SU-DHL-6 (cell line): Measurements from ENCODE around the gene MRTFB.

Experiments
- EZH2phosphoT487 ChIP-seq: fragments of 200-600 bp; sonication (generic), shearing (Covaris generic); conservative IDR thresholded peaks from 2 replicates; pipeline ENCODE4 v1.6.1; 2018; ENCODE audit warnings: mild to moderate bottlenecking, antibody characterized with exemption, low read length, moderate library complexity, mixed read lengths
- TF ChIP-seq, protein P1 (sequence below): fragments of 200-600 bp; sonication (generic); IDR thresholded peaks from one replicate; pipeline ENCODE4 v1.5.1; 2017; ENCODE audit warnings: antibody characterized with exemption, mild to moderate bottlenecking, low read length, moderate library complexity; ENCODE audit not compliant: insufficient read depth, poor library complexity, severe bottlenecking

DNA sequence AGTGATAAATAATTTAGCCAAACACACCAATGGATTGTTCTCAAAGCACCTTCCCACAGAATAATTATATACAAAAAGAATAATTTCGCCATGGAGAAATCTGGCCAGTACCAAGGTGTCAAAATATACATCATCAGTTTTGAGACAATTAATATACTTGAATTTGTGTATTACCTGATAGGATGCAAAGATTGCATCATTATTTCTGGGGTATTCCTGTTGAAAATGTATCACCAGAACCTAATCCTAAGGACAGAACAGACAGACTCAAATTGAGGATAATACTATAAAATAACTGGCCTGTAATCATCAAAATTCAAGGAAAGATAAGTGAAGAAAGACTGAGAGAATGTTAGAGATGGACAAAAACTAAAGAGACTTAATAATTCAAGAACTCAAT, 111.9 kb downstream of the MRTFB start:
- TF ChIP-seq, protein P1, sequence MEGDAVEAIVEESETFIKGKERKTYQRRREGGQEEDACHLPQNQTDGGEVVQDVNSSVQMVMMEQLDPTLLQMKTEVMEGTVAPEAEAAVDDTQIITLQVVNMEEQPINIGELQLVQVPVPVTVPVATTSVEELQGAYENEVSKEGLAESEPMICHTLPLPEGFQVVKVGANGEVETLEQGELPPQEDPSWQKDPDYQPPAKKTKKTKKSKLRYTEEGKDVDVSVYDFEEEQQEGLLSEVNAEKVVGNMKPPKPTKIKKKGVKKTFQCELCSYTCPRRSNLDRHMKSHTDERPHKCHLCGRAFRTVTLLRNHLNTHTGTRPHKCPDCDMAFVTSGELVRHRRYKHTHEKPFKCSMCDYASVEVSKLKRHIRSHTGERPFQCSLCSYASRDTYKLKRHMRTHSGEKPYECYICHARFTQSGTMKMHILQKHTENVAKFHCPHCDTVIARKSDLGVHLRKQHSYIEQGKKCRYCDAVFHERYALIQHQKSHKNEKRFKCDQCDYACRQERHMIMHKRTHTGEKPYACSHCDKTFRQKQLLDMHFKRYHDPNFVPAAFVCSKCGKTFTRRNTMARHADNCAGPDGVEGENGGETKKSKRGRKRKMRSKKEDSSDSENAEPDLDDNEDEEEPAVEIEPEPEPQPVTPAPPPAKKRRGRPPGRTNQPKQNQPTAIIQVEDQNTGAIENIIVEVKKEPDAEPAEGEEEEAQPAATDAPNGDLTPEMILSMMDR: no peak
- TF ChIP-seq EZH2phosphoT487: no peak
